Dendritic cell treated with granulocyte-macrophage colony-stimulating factor and Interleukin-4, amounts not matched to agents 40 ng/mL and 50 ng/mL, for 4 days (primary cell): ENCODE data around the gene ANKRD11.
"Not testable (repeated sequence)": the region's sequence is repeated elsewhere in the genome, so short reads cannot be mapped to it uniquely, and the experiment has no call there.

Experiments
- H3K27ac Mint-ChIP-seq: one replicate; pipeline ENCODE4 v1.8.0; 2022; ENCODE audit warnings: mild to moderate bottlenecking, mixed read lengths
- H3K27me3 Mint-ChIP-seq: one replicate; pipeline ENCODE4 v1.8.0; 2022; ENCODE audit warnings: mild to moderate bottlenecking, mixed read lengths
- H3K36me3 Mint-ChIP-seq: one replicate; pipeline ENCODE4 v1.8.0; 2022; ENCODE audit warnings: low read depth, mixed read lengths
- H3K4me1 Mint-ChIP-seq: one replicate; pipeline ENCODE4 v1.8.0; 2022; ENCODE audit warnings: low read depth, mixed read lengths
- H3K4me3 Mint-ChIP-seq: one replicate; pipeline ENCODE4 v1.8.0; 2022; ENCODE audit warnings: mild to moderate bottlenecking, moderate library complexity, mixed read lengths
- H3K9me3 Mint-ChIP-seq: one replicate; pipeline ENCODE4 v1.8.0; 2022; ENCODE audit warnings: mixed read lengths
- intact Hi-C: fragments of 100-400 bp; cut with micrococcal nuclease; formaldehyde crosslinking; loops from one replicate; pipeline ENCODE4 v1.15.0; 2022

ANKRD11 gene

DNA sequence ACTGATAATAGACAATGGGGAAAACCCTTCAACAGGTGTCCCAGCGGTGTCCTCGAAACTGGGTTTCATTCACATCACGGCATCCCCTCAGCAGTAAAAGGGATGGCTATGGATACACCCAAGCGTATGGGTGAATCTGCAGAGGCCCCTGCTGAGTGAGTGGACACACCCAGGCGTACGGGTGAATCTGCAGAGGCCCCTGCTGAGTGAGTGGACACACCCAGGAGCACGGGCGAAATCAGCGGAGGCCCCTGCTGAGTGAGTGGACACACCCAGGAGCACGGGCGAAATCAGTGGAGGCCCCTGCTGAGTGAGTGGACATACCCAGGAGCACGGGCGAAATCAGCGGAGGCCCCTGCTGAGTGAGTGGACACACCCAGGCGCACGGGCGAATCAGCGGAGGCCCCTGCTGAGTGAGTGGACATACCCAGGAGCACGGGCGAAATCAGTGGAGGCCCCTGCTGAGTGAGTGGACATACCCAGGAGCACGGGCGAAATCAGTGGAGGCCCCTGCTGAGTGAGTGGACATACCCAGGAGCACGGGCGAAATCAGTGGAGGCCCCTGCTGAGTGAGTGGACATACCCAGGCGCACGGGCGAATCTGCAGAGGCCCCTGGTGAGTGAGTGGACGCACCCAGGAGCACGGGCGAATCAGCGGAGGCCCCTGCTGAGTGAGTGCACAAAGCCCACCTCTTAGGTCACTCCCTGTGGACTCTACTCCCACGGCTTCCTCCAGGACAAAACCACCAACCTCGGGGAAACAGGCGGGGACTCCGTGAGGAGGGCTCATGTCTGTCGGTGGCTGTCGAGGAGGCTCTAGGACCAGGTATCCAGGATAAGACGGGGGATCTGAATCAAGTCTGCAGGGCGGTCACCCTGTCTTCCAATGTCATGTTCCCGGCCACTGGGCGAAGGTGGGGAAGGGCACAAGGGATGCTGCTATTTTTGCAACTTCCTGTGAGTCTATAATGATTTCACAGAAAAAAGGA is 161.7 kb downstream of the ANKRD11 start:
- intact Hi-C loops, H3K27me3 Mint-ChIP-seq, H3K4me3 Mint-ChIP-seq, H3K9me3 Mint-ChIP-seq: not testable (repeated sequence)
- H3K4me1 Mint-ChIP-seq = peaks cover 81% of the 10 kb centered on the region
- H3K36me3 Mint-ChIP-seq = peaks cover 29% of the 10 kb centered on the region
- peak overlapping the region; percentile 51 for H3K27ac Mint-ChIP-seq

GRCh38 chr16:89326721-89327120 is 163.6 kb downstream of the ANKRD11 start:
- peaks cover 85% of the 10 kb centered on the region for H3K4me1 Mint-ChIP-seq
- peak overlapping the region; percentile 69 for H3K27ac Mint-ChIP-seq
- H3K36me3 Mint-ChIP-seq = peaks cover 37% of the 10 kb centered on the region
- no peak overlapping the region for H3K4me3 Mint-ChIP-seq
- intact Hi-C loops = no loop called here
- no peaks in the 10 kb centered on the region for H3K27me3 Mint-ChIP-seq
- no peaks in the 10 kb centered on the region for H3K9me3 Mint-ChIP-seq

DNA sequence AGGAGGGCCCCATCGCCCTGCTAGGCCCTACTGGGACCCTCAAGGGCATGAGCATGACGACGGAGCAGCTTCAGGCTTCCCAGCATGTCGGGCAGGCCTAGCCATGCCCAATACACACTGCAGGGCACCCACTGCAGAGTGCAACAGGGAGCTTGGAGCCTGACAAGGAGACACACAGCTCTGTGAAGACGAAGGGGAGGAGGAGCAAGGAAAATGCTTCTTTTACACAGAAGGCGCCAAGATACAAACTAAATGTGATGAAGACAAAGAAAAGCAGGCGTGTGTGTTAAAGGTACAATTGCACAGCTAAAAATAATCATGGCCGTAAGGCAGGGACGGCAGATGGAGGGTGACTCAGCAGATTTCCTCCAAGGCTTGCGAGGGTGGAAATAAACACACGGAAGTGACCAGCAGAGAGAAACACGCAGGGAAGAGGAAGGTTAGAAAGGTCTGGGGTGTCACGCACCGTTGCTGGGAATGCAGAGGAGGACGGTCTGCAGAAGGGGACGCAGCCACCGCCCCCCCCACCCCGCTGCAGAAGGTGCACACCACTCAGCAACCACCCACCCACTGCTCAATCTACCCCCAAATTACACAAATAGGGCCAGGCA is 164.4 kb downstream of the ANKRD11 start:
- H3K27ac Mint-ChIP-seq = peak overlapping the region; percentile 69
- H3K27me3 Mint-ChIP-seq = no peaks in the 10 kb centered on the region
- intact Hi-C loops = no loop called here
- peak overlapping the region; percentile 33 for H3K4me3 Mint-ChIP-seq
- H3K9me3 Mint-ChIP-seq = no peaks in the 10 kb centered on the region
- peaks cover 90% of the 10 kb centered on the region for H3K4me1 Mint-ChIP-seq
- H3K36me3 Mint-ChIP-seq = peaks cover 38% of the 10 kb centered on the region

- Mint-ChIP-seq H3K4me1 (peaks cover 95% of the 10 kb centered on the region), H3K9me3 (no peaks in the 10 kb centered on the region), H3K27ac (peak overlapping the region; percentile 43), H3K36me3 (peaks cover 38% of the 10 kb centered on the region), H3K27me3 (no peaks in the 10 kb centered on the region), H3K4me3 (no peak overlapping the region)
- intact Hi-C loops = no loop called here
These were observed 166.0 kb downstream of the ANKRD11 start for GRCh38 chr16:89324056-89325010.

- H3K4me1 Mint-ChIP-seq = peaks cover 95% of the 10 kb centered on the region
- peak overlapping the region; percentile 72 for H3K27ac Mint-ChIP-seq
- intact Hi-C loops = no loop called here
- H3K4me3 Mint-ChIP-seq = no peak overlapping the region
- no peaks in the 10 kb centered on the region for H3K9me3 Mint-ChIP-seq
- no peaks in the 10 kb centered on the region for H3K27me3 Mint-ChIP-seq
- peaks cover 28% of the 10 kb centered on the region for H3K36me3 Mint-ChIP-seq
These were observed 167.0 kb downstream of the ANKRD11 start for GRCh38 chr16:89323120-89323960.

- H3K4me1 Mint-ChIP-seq = peaks cover 96% of the 10 kb centered on the region
- peaks cover 22% of the 10 kb centered on the region for H3K36me3 Mint-ChIP-seq
- intact Hi-C loops = no loop called here
- H3K27me3 Mint-ChIP-seq = no peaks in the 10 kb centered on the region
- no peaks in the 10 kb centered on the region for H3K9me3 Mint-ChIP-seq
- H3K4me3 Mint-ChIP-seq = no peak overlapping the region
- peak overlapping the region; percentile 72 for H3K27ac Mint-ChIP-seq
These were observed 167.8 kb downstream of the ANKRD11 start for GRCh38 chr16:89322321-89323119.

DNA sequence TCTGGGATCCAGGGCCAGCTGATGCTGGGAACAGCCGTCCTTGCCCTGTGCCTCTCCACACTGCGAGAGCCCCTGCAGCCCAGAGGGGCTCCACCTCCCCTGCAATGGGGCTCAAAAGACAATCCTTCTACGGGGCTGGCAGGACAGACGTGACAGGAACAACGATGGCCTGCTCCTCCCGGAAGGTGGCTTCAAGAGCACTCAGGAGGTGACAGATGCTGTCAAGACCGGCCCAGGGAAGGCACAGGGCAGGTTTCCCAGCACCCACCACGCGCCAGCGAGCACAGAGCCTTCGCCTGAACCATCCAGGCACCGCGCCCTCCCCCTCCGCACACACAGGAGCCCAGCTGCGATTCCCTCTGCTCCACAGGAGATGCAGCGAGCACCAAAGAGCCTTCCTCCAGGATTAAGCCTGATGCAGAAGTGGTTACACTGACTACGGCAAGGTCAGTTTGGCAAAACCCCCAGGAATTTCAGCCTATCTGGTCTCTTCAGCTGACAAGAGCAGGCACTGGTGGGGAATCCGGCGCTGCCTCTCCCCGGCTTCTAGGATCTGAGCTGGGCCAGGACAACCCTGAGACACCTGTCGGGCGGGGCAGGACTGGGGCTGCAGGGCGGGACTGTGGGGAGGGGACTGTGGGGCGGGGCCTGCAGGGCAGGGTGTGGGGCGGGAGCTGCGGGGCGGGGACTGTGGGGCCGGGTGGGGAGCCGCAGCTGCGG is 169.4 kb downstream of the ANKRD11 start:
- no peak overlapping the region for H3K4me3 Mint-ChIP-seq
- peak overlapping the region; percentile 20 for H3K27ac Mint-ChIP-seq
- H3K4me1 Mint-ChIP-seq = peaks cover 97% of the 10 kb centered on the region
- no peaks in the 10 kb centered on the region for H3K27me3 Mint-ChIP-seq
- intact Hi-C loops = no loop called here
- H3K36me3 Mint-ChIP-seq = peaks cover 38% of the 10 kb centered on the region
- H3K9me3 Mint-ChIP-seq = no peaks in the 10 kb centered on the region

DNA sequence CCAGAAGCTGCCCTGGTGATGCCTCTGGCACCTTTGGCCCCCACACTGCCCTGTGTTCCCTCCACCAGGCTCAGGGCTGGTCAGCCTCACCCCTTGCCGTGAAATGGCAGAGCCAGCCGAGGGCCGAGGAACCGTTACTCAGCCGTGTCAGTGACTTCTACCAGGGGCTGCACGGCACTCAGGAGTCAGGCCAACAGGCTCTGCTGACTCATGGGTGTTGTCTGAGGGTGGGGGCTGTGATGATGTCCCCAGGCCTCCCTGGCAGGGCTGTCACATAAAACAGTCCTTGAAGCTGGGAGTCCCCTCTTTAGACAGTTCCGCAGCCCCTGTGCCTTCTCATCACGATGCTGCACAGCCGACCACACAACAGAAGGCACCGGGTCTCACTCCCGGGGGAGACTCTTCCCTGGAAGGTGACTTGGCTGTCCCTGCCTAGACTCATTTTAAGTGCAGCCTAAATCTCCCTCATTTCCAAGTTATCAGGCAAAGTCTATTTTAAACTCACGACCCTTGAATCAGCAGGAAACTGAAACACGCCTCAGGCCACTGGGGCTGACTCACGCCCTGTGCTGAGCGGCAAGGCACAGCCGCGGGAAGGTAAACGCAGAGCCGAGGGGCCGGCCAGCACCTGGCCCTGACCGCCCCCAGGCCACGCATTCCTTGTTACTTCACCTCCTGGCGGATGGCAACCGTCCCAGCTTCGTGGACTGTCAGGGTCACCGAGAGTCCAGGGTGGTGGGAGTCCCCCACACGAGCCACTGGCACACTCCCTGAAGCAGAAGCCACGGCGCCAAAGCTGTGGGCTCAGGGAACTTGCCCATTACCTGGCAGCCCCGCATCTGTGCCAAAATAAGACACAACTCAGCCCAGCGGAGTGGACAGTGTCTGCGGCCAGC is 170.2 kb downstream of the ANKRD11 start:
- H3K36me3 Mint-ChIP-seq = peaks cover 46% of the 10 kb centered on the region
- peak overlapping the region; percentile 20 for H3K27ac Mint-ChIP-seq
- H3K9me3 Mint-ChIP-seq = no peaks in the 10 kb centered on the region
- intact Hi-C loops = no loop called here
- no peaks in the 10 kb centered on the region for H3K27me3 Mint-ChIP-seq
- H3K4me3 Mint-ChIP-seq = peak overlapping the region; percentile 37
- peaks cover 97% of the 10 kb centered on the region for H3K4me1 Mint-ChIP-seq

DNA sequence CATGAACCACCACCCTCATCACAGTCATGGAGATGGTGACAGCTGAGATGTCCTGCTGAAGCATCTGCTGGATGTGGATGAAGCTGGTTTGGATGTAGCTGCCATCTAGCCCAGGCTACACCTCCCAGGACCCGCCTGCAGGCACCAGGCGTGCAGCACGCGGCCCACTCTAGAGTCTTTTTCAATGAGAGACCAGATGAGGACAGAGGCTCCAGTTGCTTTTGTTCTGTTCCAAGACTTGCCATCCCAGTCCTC is 170.8 kb downstream of the ANKRD11 start:
- Mint-ChIP-seq H3K27me3 (no peaks in the 10 kb centered on the region), H3K4me1 (peaks cover 97% of the 10 kb centered on the region), H3K9me3 (no peaks in the 10 kb centered on the region), H3K36me3 (peaks cover 52% of the 10 kb centered on the region), H3K4me3 (no peak overlapping the region), H3K27ac (no peak overlapping the region)
- intact Hi-C loops = no loop called here

- H3K27me3 Mint-ChIP-seq = no peaks in the 10 kb centered on the region
- H3K4me3 Mint-ChIP-seq = no peak overlapping the region
- H3K27ac Mint-ChIP-seq = no peak overlapping the region
- intact Hi-C loops = no loop called here
- H3K36me3 Mint-ChIP-seq = peaks cover 53% of the 10 kb centered on the region
- peaks cover 97% of the 10 kb centered on the region for H3K4me1 Mint-ChIP-seq
- no peaks in the 10 kb centered on the region for H3K9me3 Mint-ChIP-seq
These were observed 171.3 kb downstream of the ANKRD11 start for GRCh38 chr16:89318871-89319630.

GRCh38 chr16:89318430-89318758 is 172.0 kb downstream of the ANKRD11 start:
- H3K27me3 Mint-ChIP-seq = no peaks in the 10 kb centered on the region
- H3K9me3 Mint-ChIP-seq = no peaks in the 10 kb centered on the region
- intact Hi-C loops = no loop called here
- peaks cover 55% of the 10 kb centered on the region for H3K36me3 Mint-ChIP-seq
- H3K4me1 Mint-ChIP-seq = peaks cover 90% of the 10 kb centered on the region
- no peak overlapping the region for H3K27ac Mint-ChIP-seq
- no peak overlapping the region for H3K4me3 Mint-ChIP-seq
